H54 (cell line): ENCODE data around the gene MRPS15.
A peak's percentile ranks its signal among the peaks of the same experiment; 100 is the strongest.

Experiments
- DNase-seq: peaks from one replicate; pipeline ENCODE4 v3.0.0; 2011; ENCODE audit warnings: low spot score, mixed read lengths; ENCODE audit not compliant: insufficient read length
- FAIRE-seq: peaks from 3 replicates; lab custom pipeline; 2011; peaks lifted over from hg19 to GRCh38; lab: Jason Lieb, UNC
- POLR2A ChIP-seq: IDR thresholded peaks from 2 replicates; pipeline ENCODE4 v1.6.1; 2011; ENCODE audit warnings: low read depth, mild to moderate bottlenecking, low read length

Gene MRPS15

DNA sequence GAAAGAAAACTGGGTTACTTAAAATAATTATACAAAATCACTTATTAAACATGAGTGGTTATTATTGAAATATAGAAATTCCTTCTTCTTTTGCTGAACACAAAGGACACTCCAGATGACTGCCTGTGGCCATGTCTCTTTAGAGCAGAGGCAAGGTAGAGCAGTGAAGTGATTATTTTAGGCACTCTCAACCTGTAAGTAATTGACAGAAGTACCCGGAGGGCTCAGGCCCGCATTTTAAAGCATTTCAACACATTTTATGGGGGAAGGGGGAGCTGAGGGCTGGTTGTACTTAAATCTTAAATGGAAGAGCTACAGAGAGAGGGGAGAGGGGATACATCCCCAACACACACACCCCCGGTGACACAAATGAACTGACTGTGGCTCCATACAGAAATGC is 24.1 kb downstream of the MRPS15 start:
- no peak for TF ChIP-seq POLR2A
- no peak for FAIRE-seq
- DNase-seq, result no peak

DNA sequence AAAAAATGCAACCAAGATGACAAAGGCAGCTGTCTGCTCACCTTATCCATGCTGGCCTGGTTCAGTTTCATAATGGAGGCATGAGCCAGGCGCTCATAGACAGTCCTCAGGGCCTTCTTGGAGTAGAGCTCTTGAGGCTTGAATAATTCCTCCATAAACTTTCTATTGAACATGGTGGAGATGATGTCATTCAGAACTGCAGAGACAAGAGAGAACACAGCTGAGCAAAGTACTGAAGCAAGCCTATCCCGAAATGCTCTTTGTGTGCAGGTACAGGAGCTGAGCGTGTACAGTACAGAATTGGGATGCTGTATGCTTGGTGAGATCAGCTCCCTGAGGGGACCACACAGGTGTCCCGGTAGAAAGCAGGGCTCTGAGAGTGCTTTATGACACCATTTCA is 25.5 kb downstream of the MRPS15 start:
- no peak for TF ChIP-seq POLR2A
- no peak for FAIRE-seq
- DNase-seq, result no peak

DNA sequence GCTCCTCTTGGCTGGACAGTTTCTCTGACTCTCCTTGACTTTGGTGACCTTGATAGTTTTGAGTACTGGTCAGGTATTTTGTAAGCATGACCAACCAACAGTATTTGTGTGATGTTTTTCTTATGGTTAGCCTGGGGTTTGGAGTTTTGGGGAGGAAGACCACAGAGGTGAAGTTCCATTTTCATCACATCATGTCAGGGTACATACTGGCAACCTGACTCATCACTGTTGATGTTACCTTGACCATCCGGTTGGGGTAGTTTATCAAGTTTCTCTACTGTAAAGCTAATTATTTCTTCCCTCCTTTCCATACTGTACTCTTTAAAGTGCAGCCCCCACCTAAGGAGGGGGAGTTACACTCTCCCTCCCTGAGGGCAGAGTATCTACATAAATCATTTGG is 27.4 kb downstream of the MRPS15 start:
- peak; percentile 22 for DNase-seq
- FAIRE-seq, result no peak
- TF ChIP-seq POLR2A, result no peak

DNA sequence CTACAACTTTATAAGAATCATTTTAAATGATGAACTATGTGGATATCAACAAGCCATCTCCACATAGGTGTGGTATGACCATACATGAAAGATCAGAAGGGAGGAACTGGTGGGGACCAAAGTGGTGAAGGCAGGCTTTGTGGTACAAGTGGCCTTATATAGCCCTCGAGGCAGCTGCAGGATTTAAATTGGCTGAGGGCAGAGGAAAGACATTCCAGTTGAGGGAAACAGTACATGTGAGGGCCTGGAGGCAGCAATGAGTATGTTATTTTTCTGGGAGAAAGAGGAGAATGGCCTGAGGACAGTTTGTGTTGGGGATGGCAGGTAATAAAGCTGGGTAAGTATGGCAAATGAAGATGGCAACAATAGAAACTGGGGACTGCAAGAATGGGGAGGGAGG is 31.1 kb downstream of the MRPS15 start:
- TF ChIP-seq POLR2A, result no peak
- FAIRE-seq (no peak), DNase-seq (no peak)

DNA sequence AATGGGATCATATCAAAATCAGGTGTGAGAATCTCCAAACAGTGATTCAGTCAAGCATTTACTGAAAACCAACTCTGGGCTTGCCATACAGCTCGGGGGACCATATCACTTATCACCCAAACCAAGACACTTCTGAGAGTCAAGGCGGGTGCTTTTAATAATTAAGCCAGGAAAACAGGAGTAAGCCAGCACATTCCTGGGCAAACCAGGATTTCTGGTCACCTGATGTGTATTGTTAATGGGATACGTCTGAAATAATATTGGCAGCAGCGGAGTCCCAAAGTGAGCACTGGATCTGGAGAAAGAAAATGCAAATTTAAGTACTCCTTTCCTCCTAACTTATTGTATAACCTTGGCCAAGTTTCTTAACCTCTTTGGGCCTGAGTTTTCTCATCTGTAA is 31.6 kb downstream of the MRPS15 start:
- FAIRE-seq (no peak), DNase-seq (no peak)
- TF ChIP-seq POLR2A, result no peak

DNA sequence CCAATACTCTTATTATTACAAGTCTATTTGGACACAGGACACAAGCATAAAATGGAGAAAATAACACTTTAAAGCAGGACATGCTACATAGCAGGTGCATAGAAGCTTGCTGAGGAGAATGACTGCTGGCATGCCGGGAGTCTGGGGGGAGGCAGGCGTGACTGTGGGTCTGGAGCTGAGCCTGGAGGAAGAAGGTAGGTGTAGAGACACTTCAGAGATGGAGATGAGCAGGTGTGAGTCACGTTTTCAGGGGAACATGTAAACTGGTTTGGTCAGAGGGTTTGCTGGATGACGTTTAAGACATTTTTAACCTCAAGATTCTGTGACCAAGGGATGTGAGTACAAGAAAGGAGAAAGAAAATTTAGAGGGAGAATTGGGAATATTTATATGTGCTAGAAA is 38.4 kb downstream of the MRPS15 start:
- no peak for TF ChIP-seq POLR2A

DNA sequence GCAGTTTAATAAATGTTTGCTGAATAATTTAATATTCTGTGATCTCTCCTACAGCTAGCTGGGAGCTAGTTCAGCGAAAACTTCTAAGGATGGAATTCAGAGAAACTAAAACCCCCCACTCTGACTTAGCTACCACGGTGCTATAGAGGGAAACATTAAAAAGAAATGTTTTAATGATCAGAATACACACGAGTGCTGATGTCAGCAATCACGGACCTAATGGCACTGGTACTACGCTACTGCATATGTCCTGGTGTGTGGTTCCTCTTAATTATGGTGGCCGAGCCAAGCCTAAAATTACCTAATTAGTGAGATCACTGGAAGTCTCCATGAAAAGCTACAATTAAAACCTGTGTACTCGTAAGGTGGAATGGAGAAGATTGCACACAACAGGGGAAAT is 42.5 kb downstream of the MRPS15 start:
- no peak for FAIRE-seq
- TF ChIP-seq POLR2A, result no peak
- no peak for DNase-seq

More for the DNA sequence above, 38.4 kb downstream of the MRPS15 start:
- FAIRE-seq (no peak), DNase-seq (no peak)

DNA sequence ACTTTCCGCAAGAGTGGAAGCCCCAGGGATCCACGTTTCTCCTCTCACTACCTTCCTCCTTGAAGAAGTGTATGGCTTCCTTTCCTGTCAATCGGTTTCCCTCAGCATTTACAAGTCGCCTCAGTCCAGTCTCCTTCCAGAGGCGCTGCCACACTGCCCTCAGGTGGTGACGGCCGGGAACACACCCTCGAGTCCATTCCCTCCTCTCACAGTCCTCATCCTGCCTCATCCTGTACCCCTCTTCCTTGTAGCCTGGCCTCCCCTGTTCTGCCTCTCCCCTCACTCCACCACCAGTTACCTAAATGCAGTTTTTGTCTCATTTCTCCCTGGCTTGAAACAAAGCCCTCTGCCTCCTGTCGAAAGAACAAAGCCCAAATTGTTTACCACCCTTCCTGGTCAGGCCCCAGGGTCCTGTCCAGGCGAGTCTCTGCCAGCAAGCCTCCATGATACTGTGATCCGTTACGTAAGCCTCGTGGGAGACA is 43.3 kb downstream of the MRPS15 start:
- peak; percentile 63 for DNase-seq
- FAIRE-seq, result peak; percentile 75
- TF ChIP-seq POLR2A, result no peak

DNA sequence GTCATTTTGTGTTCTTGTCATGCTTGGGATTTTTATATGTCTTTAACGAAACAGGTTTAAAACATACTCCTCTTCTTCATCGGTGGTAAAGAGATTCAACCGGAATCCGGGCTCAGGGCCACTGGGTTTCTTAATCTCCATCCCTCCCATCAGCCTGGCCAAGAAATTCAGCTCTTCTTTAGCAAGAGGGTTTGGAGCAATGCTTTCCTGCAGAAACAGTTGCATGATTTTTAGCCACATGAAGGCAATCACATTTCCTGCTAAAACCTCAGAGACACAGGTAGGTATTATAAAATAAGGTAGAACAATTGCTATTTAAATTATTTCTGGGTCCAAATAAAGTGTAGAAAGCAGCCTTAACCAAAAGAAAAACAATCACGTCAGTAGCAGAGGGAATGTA is 43.8 kb downstream of the MRPS15 start:
- no peak for TF ChIP-seq POLR2A
- FAIRE-seq (no peak), DNase-seq (no peak)

DNA sequence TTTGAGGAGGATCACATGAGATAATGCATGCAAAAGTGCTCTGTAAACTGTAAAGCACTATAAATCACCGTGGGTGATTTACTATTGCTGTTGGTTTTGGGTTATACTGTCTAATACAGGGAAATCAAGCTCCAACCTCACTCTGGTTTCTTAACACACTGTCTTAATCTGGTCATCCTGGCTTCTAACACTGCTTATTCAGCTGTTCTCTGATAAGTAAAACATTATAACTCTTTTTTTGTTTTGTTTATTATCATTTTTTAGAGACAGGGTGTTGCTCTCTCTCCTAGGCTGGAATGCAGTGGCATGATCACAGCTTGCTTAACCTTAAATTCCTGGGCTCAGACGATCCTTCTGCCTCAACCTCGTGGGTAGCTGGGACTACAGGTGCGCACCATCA is 44.6 kb downstream of the MRPS15 start:
- no peak for TF ChIP-seq POLR2A
- no peak for FAIRE-seq
- no peak for DNase-seq

DNA sequence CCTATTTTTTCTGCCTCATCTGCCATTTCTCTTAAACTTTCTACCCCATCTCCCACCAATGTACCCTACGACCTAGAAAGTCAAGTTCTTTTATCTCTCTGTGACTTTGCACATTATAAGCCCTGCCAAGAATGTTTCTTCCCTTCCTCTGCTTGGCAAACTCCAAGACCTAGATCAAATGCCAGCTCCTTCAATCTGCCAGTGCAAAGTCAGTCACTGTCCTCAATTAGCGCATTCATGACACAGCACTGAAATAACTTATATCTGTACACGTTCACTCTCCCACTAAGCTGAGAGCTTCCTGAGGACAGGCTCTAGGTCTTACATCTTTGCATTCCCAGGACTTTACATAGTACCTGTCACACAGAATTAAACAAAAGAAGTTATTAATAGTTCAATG is 45.0 kb downstream of the MRPS15 start:
- FAIRE-seq, result no peak
- TF ChIP-seq POLR2A, result no peak
- DNase-seq, result no peak

DNA sequence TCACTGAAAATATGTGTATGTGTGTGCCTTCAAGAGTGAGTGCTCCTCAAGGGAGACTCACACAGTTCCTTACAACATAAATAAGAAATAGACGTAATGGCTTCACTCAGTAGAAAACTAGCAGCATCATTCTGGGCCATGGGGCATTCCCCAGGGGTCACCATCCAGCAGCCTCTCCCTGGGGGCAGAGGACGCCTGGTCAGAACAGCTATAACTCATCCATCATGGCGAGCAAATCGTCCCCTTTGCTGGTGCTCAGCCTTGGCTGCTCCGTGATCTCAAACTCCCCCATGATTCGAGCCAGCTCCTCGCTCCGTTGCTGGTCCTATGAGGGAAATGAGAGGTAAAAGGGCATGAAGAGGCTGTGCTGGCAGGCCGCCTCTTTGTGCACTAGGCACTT is 46.3 kb downstream of the MRPS15 start:
- TF ChIP-seq POLR2A, result no peak
- FAIRE-seq (no peak), DNase-seq (no peak)

DNA sequence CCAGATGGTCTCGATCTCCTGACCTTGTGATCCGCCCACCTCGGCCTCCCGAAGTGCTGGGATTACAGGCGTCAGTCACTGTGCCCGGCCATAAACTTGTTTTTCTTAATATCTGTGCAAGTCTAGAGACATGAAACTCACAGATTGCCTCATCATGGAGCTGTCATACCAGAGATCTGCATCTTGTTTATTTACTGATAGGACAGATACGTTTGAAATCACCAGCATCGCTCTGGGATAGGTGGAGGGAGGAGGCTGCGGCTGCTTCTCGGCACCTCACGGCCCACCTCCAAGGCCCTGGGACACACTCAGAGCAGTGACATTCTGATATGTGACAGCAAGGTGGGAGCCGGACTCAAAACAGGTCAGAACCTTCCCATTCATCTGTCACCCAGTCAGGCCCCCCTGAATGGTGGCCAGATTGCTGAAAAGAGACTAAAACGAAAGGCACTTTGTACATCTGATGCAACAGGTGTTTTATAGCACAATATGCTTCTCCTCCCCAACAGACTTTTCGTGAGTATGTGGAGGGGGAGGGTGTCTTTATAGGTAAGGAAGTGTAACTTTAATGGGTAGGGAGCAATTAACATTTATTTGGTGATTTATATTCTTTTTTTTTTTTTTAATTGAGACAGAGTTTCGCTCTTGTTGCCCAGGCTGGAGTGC is 48.4 kb downstream of the MRPS15 start:
- TF ChIP-seq POLR2A, result no peak
- DNase-seq (no peak), FAIRE-seq (no peak)

DNA sequence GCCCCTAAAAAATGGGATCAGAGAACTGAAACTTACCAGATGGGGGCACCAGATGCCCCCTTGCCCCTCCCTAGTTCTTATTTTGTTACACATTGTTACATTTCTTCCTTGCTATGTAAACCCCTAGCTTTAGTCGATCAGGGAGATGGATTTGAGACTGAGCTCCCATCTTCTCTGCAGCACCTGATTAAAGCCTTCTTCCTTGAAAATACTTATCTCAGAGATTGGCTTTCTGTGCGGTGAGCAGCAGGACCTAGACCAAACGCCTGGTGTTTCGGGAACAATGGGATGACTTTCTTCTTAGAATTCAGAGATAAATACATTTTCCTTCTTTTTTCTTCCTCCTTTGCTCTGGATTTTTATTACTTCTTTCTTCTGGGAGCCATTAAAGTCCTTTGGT is 49.8 kb downstream of the MRPS15 start:
- TF ChIP-seq POLR2A, result no peak
- FAIRE-seq (no peak), DNase-seq (no peak)
